ENCODE measurements around the gene NSRP1. TPM values are rescaled to one million over a fixed set of nuclear protein-coding genes. Genes with fewer than 3 reads are reported as not detected.
"Not testable (repeated sequence)": the region's sequence is repeated elsewhere in the genome, so short reads cannot be mapped to it uniquely, and the experiment has no call there.

The NSRP1 gene
- total RNA-seq, 1 donor from 2014 or later, result 44.2 TPM

DNA sequence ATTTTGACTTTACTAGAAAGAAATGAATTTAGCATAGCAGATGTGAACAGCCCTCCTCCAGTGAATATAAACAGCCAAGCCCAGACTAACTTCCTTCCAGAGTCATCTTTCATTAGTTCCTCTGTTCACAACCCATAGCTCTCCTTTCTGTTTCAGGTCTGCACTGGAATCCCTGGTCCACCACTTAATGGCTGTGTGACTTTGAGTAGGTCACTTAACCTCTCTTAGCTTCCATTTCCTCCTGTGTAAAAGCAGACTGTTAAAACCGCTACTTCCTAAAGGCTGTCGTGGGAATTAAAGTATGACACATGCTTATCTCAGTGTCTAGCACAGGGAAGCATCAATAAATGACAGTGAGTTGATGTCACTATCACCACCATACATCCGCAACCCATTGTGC, 111.4 kb downstream of the NSRP1 start:
- H3K4me1 Mint-ChIP-seq, result peaks cover 3% of the 10 kb centered on the region
- intact Hi-C loops (cut with micrococcal nuclease), result no loop called here
- CTCF ChIA-PET, result no interaction called here
- H3K36me3 Mint-ChIP-seq (ENCODE audit: low read depth), result no peaks in the 10 kb centered on the region
- H3K27ac Mint-ChIP-seq, result no peak overlapping the region
- DNase-seq, result no peak
- TF ChIP-seq, protein P1, sequence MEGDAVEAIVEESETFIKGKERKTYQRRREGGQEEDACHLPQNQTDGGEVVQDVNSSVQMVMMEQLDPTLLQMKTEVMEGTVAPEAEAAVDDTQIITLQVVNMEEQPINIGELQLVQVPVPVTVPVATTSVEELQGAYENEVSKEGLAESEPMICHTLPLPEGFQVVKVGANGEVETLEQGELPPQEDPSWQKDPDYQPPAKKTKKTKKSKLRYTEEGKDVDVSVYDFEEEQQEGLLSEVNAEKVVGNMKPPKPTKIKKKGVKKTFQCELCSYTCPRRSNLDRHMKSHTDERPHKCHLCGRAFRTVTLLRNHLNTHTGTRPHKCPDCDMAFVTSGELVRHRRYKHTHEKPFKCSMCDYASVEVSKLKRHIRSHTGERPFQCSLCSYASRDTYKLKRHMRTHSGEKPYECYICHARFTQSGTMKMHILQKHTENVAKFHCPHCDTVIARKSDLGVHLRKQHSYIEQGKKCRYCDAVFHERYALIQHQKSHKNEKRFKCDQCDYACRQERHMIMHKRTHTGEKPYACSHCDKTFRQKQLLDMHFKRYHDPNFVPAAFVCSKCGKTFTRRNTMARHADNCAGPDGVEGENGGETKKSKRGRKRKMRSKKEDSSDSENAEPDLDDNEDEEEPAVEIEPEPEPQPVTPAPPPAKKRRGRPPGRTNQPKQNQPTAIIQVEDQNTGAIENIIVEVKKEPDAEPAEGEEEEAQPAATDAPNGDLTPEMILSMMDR (IDR thresholded peaks at IDR 0.05), result no peak
- no peak for ATAC-seq (ENCODE audit: low read depth)
- no peaks in the 10 kb centered on the region for H3K9me3 Mint-ChIP-seq
- POLR2A ChIA-PET, result no interaction called here
- H3K27me3 Mint-ChIP-seq, result peaks cover 13% of the 10 kb centered on the region
- H3K4me3 Mint-ChIP-seq, result no peak overlapping the region

DNA sequence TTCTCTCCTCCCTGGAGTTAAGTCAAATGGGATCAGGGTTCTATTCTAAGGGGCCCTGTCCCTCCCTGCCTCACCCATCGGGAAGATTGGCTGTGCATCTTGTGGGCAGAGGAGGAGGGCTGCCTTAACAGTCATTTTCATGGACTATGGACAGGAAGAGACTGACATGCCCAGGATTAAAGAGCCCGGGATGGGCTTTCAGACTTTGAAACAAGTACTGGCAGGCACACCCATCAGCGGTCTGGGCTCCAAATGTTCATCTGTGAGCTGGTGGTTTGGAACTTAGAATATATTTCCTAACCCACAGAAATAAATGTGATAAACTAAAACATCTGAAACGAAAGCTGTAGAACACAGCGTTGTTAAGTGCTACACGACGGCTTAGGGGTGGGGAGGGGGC, 112.4 kb downstream of the NSRP1 start:
- H3K4me1 Mint-ChIP-seq, result peaks cover 3% of the 10 kb centered on the region
- ATAC-seq (ENCODE audit: low read depth), result no peak
- no peaks in the 10 kb centered on the region for H3K36me3 Mint-ChIP-seq (ENCODE audit: low read depth)
- intact Hi-C loops (cut with micrococcal nuclease), result no loop called here
- TF ChIP-seq, protein P1 (IDR thresholded peaks at IDR 0.05), result no peak
- H3K27ac Mint-ChIP-seq, result no peak overlapping the region
- peaks cover 22% of the 10 kb centered on the region for H3K27me3 Mint-ChIP-seq
- POLR2A ChIA-PET, result no interaction called here
- H3K4me3 Mint-ChIP-seq, result no peak overlapping the region
- no peak for DNase-seq
- no peaks in the 10 kb centered on the region for H3K9me3 Mint-ChIP-seq
- CTCF ChIA-PET, result no interaction called here

DNA sequence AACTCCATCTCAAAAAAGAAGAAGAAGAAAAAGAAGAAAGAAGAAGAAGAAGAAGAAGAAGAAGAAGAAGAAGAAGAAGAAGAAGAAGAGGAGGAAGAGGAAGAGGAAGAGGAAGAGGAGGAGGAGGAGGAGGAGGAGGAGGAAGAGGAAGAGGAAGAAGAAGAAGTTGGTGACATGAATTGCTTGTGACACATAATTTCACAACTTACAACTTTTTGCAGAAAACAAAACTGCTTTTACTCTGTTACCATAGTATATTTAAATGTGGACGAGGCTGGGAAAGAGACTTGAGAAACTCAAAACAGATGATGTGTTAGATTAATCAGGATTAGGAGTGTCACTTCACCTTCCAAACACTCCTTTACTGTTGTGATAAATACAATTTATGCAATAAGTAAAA, 113.4 kb downstream of the NSRP1 start:
- ATAC-seq (ENCODE audit: low read depth); POLR2A ChIA-PET; DNase-seq; H3K9me3 Mint-ChIP-seq; H3K36me3 Mint-ChIP-seq (ENCODE audit: low read depth); CTCF ChIA-PET; H3K27ac Mint-ChIP-seq; H3K4me3 Mint-ChIP-seq; H3K4me1 Mint-ChIP-seq: not testable (repeated sequence)
- H3K27me3 Mint-ChIP-seq, result peaks cover 30% of the 10 kb centered on the region
- intact Hi-C loops (cut with micrococcal nuclease), result loop anchor here (10.0 kb wide), 1 partner anchor 125 kb away; no protein-coding TSS in a partner anchor

DNA sequence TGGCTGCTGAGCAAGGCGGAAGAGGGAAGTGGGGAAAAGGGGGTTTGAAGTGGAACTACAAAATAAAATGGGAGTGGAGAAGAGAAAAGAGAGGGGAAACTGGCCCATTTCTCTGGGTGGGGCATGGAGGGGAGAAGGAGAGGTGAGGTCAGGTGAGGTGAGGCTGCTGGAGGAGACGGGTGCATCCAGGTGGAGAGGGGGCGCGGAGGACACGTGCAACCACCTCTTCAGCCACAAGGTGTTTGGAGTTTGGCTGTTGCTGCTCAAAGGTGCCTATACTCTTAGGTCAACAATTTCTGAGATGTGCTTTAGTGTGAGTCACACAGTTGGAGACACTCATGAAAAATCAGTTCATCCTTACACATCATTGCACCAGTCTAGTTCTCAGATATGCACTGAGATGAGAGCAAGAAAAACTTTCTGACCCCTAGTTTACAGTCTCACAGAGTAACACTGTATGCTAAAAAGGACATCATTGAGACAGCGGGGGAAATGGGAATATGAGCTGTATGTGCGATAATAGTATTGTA, 114.0 kb downstream of the NSRP1 start:
- H3K9me3 Mint-ChIP-seq, result no peaks in the 10 kb centered on the region
- CTCF ChIA-PET, result no interaction called here
- TF ChIP-seq, protein P1 (IDR thresholded peaks at IDR 0.05), result no peak
- POLR2A ChIA-PET, result no interaction called here
- intact Hi-C loops (cut with micrococcal nuclease), result loop anchor here (10.0 kb wide), 1 partner anchor 126 kb away; no protein-coding TSS in a partner anchor
- no peak for ATAC-seq (ENCODE audit: low read depth)
- no peaks in the 10 kb centered on the region for H3K36me3 Mint-ChIP-seq (ENCODE audit: low read depth)
- DNase-seq, result no peak
- peaks cover 33% of the 10 kb centered on the region for H3K27me3 Mint-ChIP-seq
- no peak overlapping the region for H3K4me3 Mint-ChIP-seq
- H3K27ac Mint-ChIP-seq, result no peak overlapping the region
- peaks cover 9% of the 10 kb centered on the region for H3K4me1 Mint-ChIP-seq

DNA sequence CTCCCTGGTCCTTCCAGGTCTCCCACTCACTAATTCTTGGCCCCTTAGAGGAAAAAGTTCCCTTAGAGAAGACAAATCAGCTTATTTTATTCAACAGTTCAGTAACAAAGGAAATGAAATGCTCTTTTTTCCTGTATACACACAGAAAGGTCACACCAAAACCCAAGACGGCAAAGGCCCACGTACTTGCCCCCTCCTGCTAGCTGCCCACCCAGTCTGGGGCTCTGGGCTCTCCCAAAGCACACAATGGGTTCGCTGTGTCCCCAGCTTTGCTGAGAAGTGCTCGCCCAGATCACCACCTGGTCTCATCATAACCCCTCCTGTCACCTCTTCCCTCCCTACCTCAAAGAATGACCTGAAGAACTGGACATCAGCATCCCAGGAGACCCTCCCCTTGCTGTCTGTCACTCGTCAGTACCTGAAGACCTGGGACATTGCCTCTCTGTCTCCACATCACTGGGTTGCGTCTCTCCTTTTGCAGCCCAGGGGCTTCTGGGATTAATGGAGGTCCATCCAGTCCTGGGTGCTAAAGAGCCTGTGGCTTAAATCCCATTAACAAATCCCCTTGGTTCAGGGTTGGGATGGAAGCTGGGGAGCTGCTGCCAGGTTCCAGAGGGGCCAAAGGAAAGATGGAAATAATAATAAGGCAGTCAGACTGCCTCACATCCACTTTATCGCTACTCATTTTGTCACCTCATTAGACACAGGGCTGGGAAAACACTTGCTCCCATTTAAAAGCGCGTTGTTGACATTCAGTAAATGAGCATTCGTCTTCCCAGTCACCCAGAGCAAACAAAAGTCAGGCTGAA, 115.6 kb downstream of the NSRP1 start:
- no peak for DNase-seq
- intact Hi-C loops (cut with micrococcal nuclease), result loop anchor here (10.0 kb wide), 1 partner anchor 127 kb away; no protein-coding TSS in a partner anchor

More for the DNA sequence above, 115.6 kb downstream of the NSRP1 start:
- Mint-ChIP-seq H3K9me3 (no peaks in the 10 kb centered on the region), H3K4me3 (no peak overlapping the region), H3K27ac (no peak overlapping the region), H3K36me3 (ENCODE audit: low read depth) (no peaks in the 10 kb centered on the region), H3K27me3 (peaks cover 39% of the 10 kb centered on the region), H3K4me1 (peaks cover 17% of the 10 kb centered on the region)
- ChIA-PET POLR2A (no interaction called here), CTCF (interaction anchor here (1.5 kb wide), 1 partner anchor 107 kb away, joined by 5 read pairs; no protein-coding TSS in a partner anchor)
- no peak for ATAC-seq (ENCODE audit: low read depth)
- TF ChIP-seq, protein P1 (IDR thresholded peaks at IDR 0.05), result no peak
